ENCODE results near the gene ZDHHC11B.
"Not testable (repeated sequence)": the region's sequence is repeated elsewhere in the genome, so short reads cannot be mapped to it uniquely, and the experiment has no call there.

DNA sequence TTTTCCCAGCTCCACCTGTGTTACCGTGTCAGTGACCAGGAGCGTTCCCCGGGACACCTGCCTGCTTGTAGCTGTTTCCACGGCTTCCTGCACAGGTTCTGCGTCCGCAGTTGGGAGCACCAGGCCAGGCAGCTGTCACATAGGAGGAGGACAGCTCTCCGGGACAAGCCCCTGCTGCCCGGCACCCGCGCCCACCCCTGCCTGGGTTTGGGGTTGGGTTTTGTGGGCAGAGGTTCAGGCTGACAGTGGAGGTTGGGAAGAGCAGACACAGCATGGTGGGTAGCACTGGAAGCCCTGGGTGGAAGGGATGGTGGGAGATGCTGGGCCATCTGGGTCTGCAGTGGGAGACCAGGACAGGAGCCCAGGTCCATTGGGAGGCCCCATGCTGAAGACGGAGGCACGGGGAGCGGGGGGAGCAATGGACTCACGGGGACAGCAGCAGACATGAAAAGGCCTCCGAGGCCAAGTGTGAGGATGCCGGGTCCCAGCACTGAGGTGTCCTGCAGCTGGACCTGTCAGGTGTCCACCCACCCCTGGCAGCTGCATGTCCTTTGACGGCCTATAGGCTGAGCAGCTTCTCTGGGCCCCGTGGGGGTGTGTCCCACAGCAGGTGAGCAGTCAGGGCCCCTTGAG is 2.8 kb upstream of the ZDHHC11B start:
- TF ChIP-seq, protein P1, sequence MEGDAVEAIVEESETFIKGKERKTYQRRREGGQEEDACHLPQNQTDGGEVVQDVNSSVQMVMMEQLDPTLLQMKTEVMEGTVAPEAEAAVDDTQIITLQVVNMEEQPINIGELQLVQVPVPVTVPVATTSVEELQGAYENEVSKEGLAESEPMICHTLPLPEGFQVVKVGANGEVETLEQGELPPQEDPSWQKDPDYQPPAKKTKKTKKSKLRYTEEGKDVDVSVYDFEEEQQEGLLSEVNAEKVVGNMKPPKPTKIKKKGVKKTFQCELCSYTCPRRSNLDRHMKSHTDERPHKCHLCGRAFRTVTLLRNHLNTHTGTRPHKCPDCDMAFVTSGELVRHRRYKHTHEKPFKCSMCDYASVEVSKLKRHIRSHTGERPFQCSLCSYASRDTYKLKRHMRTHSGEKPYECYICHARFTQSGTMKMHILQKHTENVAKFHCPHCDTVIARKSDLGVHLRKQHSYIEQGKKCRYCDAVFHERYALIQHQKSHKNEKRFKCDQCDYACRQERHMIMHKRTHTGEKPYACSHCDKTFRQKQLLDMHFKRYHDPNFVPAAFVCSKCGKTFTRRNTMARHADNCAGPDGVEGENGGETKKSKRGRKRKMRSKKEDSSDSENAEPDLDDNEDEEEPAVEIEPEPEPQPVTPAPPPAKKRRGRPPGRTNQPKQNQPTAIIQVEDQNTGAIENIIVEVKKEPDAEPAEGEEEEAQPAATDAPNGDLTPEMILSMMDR (IDR thresholded peaks at IDR 0.05; ENCODE audit: insufficient read depth, low read length), result not testable (repeated sequence)
- TF ChIP-seq GABPA (IDR thresholded peaks at IDR 0.05; ENCODE audit: low read depth); POLR2AphosphoS5 (IDR thresholded peaks at IDR 0.05; ENCODE audit: low read depth); SPI1 (IDR thresholded peaks at IDR 0.05; ENCODE audit: borderline replicate concordance, low read depth): not testable (repeated sequence)
- TF ChIP-seq, protein P2, sequence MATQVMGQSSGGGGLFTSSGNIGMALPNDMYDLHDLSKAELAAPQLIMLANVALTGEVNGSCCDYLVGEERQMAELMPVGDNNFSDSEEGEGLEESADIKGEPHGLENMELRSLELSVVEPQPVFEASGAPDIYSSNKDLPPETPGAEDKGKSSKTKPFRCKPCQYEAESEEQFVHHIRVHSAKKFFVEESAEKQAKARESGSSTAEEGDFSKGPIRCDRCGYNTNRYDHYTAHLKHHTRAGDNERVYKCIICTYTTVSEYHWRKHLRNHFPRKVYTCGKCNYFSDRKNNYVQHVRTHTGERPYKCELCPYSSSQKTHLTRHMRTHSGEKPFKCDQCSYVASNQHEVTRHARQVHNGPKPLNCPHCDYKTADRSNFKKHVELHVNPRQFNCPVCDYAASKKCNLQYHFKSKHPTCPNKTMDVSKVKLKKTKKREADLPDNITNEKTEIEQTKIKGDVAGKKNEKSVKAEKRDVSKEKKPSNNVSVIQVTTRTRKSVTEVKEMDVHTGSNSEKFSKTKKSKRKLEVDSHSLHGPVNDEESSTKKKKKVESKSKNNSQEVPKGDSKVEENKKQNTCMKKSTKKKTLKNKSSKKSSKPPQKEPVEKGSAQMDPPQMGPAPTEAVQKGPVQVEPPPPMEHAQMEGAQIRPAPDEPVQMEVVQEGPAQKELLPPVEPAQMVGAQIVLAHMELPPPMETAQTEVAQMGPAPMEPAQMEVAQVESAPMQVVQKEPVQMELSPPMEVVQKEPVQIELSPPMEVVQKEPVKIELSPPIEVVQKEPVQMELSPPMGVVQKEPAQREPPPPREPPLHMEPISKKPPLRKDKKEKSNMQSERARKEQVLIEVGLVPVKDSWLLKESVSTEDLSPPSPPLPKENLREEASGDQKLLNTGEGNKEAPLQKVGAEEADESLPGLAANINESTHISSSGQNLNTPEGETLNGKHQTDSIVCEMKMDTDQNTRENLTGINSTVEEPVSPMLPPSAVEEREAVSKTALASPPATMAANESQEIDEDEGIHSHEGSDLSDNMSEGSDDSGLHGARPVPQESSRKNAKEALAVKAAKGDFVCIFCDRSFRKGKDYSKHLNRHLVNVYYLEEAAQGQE (IDR thresholded peaks at IDR 0.05; ENCODE audit: insufficient replicate concordance, low read depth), result not testable (repeated sequence)
